ENCODE results near the gene IL18R1.

IL18R1 gene

GRCh38 chr2:102387763-102388546 lies 32.4 kb downstream of the IL18R1 start:
- no peak for DNase-seq (ENCODE audit: low read depth in 2 of 2)

GRCh38 chr2:102391565-102391964 lies 36.0 kb downstream of the IL18R1 start:
- no peak for DNase-seq (ENCODE audit: low read depth in 2 of 2)

- DNase-seq (ENCODE audit: low read depth in 2 of 2): no peak
Measured at GRCh38 chr2:102392096-102392495, 36.5 kb downstream of the IL18R1 start.

GRCh38 chr2:102392942-102393341 lies 37.3 kb downstream of the IL18R1 start:
- DNase-seq (ENCODE audit: low read depth in 2 of 2): no peak

- DNase-seq (ENCODE audit: low read depth in 2 of 2): no peak
Measured at GRCh38 chr2:102396012-102396411, 40.4 kb downstream of the IL18R1 start.

- no peak for DNase-seq (ENCODE audit: low read depth in 2 of 2)
Measured at GRCh38 chr2:102397209-102397608, 41.6 kb downstream of the IL18R1 start.

GRCh38 chr2:102399499-102400141 lies 44.0 kb downstream of the IL18R1 start:
- DNase-seq (ENCODE audit: low read depth in 2 of 2): no peak

- no peak for DNase-seq (ENCODE audit: low read depth in 2 of 2)
Measured at GRCh38 chr2:102401456-102401855, 45.9 kb downstream of the IL18R1 start.

GRCh38 chr2:102401865-102402264 lies 46.3 kb downstream of the IL18R1 start:
- no peak for DNase-seq (ENCODE audit: low read depth in 2 of 2)

GRCh38 chr2:102410952-102411351 lies 55.4 kb downstream of the IL18R1 start:
- no peak for DNase-seq (ENCODE audit: low read depth in 2 of 2)

- no peak for DNase-seq (ENCODE audit: low read depth in 2 of 2)
Measured at GRCh38 chr2:102412199-102412598, 56.6 kb downstream of the IL18R1 start.

- DNase-seq (ENCODE audit: low read depth in 2 of 2): no peak
Measured at GRCh38 chr2:102417946-102418345, 62.4 kb downstream of the IL18R1 start.

- DNase-seq (ENCODE audit: low read depth in 2 of 2): no peak
Measured at GRCh38 chr2:102418421-102418961, 62.9 kb downstream of the IL18R1 start.

- no peak for DNase-seq (ENCODE audit: low read depth in 2 of 2)
Measured at GRCh38 chr2:102420290-102420689, 64.7 kb downstream of the IL18R1 start.

GRCh38 chr2:102421890-102422759 lies 66.5 kb downstream of the IL18R1 start:
- DNase-seq (ENCODE audit: low read depth in 2 of 2): no peak

GRCh38 chr2:102422910-102423309 lies 67.3 kb downstream of the IL18R1 start, which contains the start of gene IL18RAP:
IL18RAP (plus strand) TSS chr2:102423160; CDS start chr2:102423278, 118 bp downstream.
- no peak for DNase-seq (ENCODE audit: low read depth in 2 of 2)

GRCh38 chr2:102423368-102423767 lies 67.8 kb downstream of the IL18R1 start:
- DNase-seq (ENCODE audit: low read depth in 2 of 2): no peak

- DNase-seq (ENCODE audit: low read depth in 2 of 2): no peak
Measured at GRCh38 chr2:102424754-102425153, 69.2 kb downstream of the IL18R1 start.

- no peak for DNase-seq (ENCODE audit: low read depth in 2 of 2)
Measured at GRCh38 chr2:102425441-102426132, 70.0 kb downstream of the IL18R1 start.

GRCh38 chr2:102427249-102427648 lies 71.7 kb downstream of the IL18R1 start:
- no peak for DNase-seq (ENCODE audit: low read depth in 2 of 2)

GRCh38 chr2:102428573-102428972 lies 73.0 kb downstream of the IL18R1 start:
- DNase-seq (ENCODE audit: low read depth in 2 of 2): no peak
